PC-9 (cell line): Measurements from ENCODE around the gene USP46. TPM values are rescaled to one million over a fixed set of nuclear protein-coding genes. Genes with fewer than 3 reads are reported as not detected.

Experiments
- BruUV-seq: library from RNA; stranded (reverse); fragments of 400-500 nt; replicated peaks from 2 replicates; lab custom pipeline; 2021; lab: Mats Ljungman, UMichigan
- CTCF ChIA-PET: fragments of 300-600 bp; sonication (Branson Sonifier 250); formaldehyde crosslinking; loops from one replicate; lab custom pipeline; 2022; ENCODE audit warnings: antibody characterized with exemption; lab: Charles Lee
- POLR2A ChIA-PET: fragments of 300-600 bp; sonication (Branson Sonifier 250); formaldehyde crosslinking; loops from one replicate; lab custom pipeline; 2022; ENCODE audit warnings: antibody characterized with exemption; ENCODE audit not compliant: unreplicated experiment; lab: Charles Lee
- DNase-seq, 2 experiments: peaks; one replicate each; pipeline versions ENCODE4 v3.0.0 to v3.0.0-alpha.2; 2015 to 2022; ENCODE audit warnings: mixed read lengths in 1 of 2
- H2AFZ ChIP-seq: fragments of 200-600 bp; sonication (generic); 2 replicates; pipeline ENCODE4 v1.8.1; 2017; ENCODE audit warnings: antibody characterized with exemption
- H3F3A ChIP-seq: fragments of 200-600 bp; sonication (generic); 2 replicates; pipeline ENCODE4 v1.8.1; 2017; ENCODE audit warnings: antibody characterized with exemption, mild to moderate bottlenecking, low read depth; ENCODE audit not compliant: insufficient read depth
- H3K27ac ChIP-seq: fragments of 200-600 bp; sonication (generic); 2 replicates; pipeline ENCODE4 v1.6.1; 2016; ENCODE audit warnings: mixed run types
- H3K27me3 ChIP-seq: fragments of 200-600 bp; sonication (generic); 2 replicates; pipeline ENCODE4 v1.6.1; 2016; ENCODE audit warnings: low read depth, mixed run types; ENCODE audit not compliant: insufficient read depth
- H3K36me3 ChIP-seq: fragments of 200-600 bp; sonication (generic); 2 replicates; pipeline ENCODE4 v1.6.1; 2016; ENCODE audit warnings: low read depth, mixed run types
- H3K4me1 ChIP-seq: fragments of 200-600 bp; sonication (generic); replicated peaks from 2 replicates; pipeline ENCODE4 v1.6.1; 2016; ENCODE audit warnings: mixed run types; ENCODE audit not compliant: insufficient read depth
- H3K4me2 ChIP-seq: fragments of 200-600 bp; sonication (generic); 2 replicates; pipeline ENCODE4 v1.6.1; 2017; ENCODE audit warnings: mixed run types
- H3K4me3 ChIP-seq: fragments of 200-600 bp; sonication (generic); 2 replicates; pipeline ENCODE4 v1.6.1; 2016; ENCODE audit warnings: mixed run types
- H3K79me2 ChIP-seq: fragments of 200-600 bp; sonication (generic); 2 replicates; pipeline ENCODE4 v1.6.1; 2017; ENCODE audit warnings: low read depth, mixed run types
- H3K9me2 ChIP-seq: fragments of 200-600 bp; sonication (generic); 2 replicates; pipeline ENCODE4 v1.8.1; 2017; ENCODE audit warnings: mild to moderate bottlenecking; ENCODE audit not compliant: insufficient read depth
- H3K9me3 ChIP-seq: fragments of 200-600 bp; sonication (generic); 2 replicates; pipeline ENCODE4 v1.8.1; 2016; ENCODE audit warnings: low read depth; ENCODE audit not compliant: insufficient read depth
- H4K20me1 ChIP-seq: fragments of 200-600 bp; sonication (generic); 2 replicates; pipeline ENCODE4 v1.8.1; 2017; ENCODE audit not compliant: insufficient read depth
- EZH2 ChIP-seq: fragments of 200-600 bp; sonication (generic); IDR thresholded peaks from 2 replicates; pipeline ENCODE4 v1.8.0; 2017; ENCODE audit warnings: antibody characterized with exemption, low read depth
- intact Hi-C: fragments of 100-400 bp; cut with micrococcal nuclease; formaldehyde crosslinking; loops from one replicate; pipeline ENCODE4 v1.10.0; 2022; ENCODE audit not compliant: unreplicated experiment
- total RNA-seq: library from RNA; stranded (reverse); gene quantifications from 2 replicates; pipeline ENCODE4 v1.2.3, GENCODE V29; 2021
- TF ChIP-seq, protein P1 (sequence below): fragments of 200-600 bp; sonication (generic); conservative IDR thresholded peaks from 2 replicates; pipeline ENCODE4 v1.6.1; 2017; ENCODE audit warnings: mixed run types, antibody characterized with exemption, mild to moderate bottlenecking, moderate library complexity

The USP46 gene
- total RNA-seq, 1 experiment from 2014 or later: 17.1 TPM

DNA sequence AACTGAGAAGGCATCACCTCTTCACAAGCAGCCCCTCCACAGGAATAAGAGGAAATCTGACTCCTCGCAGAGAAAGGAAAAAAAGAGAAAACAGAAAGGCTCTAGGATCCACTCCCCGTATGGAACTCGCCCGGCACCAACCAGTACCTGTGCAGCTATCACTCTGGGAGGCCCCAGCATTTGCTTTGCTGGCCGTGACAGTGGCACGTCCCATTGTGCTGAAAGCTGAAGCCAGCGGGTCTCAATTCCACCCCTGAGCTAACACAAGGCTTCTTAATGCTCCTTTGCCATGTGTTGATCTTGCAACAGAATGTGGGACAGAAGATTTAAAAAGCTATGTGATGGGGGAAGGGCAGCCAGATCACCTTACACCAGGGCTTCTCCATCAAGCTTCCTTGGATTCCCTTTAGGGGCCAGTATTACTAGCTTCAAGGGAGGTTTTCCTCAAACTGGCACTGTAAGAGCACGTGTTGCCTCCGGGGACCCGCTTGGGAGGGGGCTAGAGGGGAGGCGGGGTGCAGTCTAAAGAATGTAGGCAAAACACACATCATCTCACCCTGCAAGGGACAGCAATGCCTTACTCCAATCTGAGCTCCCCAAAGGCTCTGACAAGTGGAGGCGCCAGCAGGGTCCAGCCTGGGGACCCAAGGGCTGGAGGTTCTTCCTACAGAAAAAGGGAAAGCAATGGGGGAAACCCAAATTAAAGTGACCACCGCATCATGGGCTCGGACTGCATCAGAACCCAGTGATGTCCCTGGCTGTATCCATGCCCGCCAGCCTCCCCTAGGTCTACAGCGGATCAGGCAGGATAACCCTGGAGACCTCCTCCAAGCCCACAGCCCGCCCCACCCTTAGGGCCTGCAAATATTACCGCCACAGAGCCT lies 1.2 kb downstream of the USP46 start:
- Histone ChIP-seq H3K9me2 (no peaks in the 10 kb centered on the region), H3F3A (peaks cover 8% of the 10 kb centered on the region; the same call in 1 of the 2 replicates), H3K4me2 (peak overlapping the region; percentile 80), H3K27ac (no peak overlapping the region), H3K36me3 (no peaks in the 10 kb centered on the region; the same call in 1 of the 2 replicates), H3K79me2 (peaks cover 32% of the 10 kb centered on the region), H3K27me3 (no peaks in the 10 kb centered on the region), H3K4me3 (peak overlapping the region; percentile 92), H3K4me1 (peaks cover 37% of the 10 kb centered on the region), H2AFZ (peak overlapping the region; percentile 84; the same call in 1 of the 2 replicates), H4K20me1 (no peaks in the 10 kb centered on the region; the same call in 1 of the 2 replicates), H3K9me3 (no peaks in the 10 kb centered on the region)
- intact Hi-C loops: loop anchor here (5.0 kb wide), 1 partner anchor 324 kb away; no protein-coding TSS in a partner anchor
- TF ChIP-seq, protein P1, sequence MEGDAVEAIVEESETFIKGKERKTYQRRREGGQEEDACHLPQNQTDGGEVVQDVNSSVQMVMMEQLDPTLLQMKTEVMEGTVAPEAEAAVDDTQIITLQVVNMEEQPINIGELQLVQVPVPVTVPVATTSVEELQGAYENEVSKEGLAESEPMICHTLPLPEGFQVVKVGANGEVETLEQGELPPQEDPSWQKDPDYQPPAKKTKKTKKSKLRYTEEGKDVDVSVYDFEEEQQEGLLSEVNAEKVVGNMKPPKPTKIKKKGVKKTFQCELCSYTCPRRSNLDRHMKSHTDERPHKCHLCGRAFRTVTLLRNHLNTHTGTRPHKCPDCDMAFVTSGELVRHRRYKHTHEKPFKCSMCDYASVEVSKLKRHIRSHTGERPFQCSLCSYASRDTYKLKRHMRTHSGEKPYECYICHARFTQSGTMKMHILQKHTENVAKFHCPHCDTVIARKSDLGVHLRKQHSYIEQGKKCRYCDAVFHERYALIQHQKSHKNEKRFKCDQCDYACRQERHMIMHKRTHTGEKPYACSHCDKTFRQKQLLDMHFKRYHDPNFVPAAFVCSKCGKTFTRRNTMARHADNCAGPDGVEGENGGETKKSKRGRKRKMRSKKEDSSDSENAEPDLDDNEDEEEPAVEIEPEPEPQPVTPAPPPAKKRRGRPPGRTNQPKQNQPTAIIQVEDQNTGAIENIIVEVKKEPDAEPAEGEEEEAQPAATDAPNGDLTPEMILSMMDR: no peak
- no peak for TF ChIP-seq EZH2
- ChIA-PET CTCF (no interaction called here), POLR2A (no interaction called here)
- peak in 1 of 2 experiments; percentile 12 for DNase-seq
- BruUV-seq: no TSS peak

DNA sequence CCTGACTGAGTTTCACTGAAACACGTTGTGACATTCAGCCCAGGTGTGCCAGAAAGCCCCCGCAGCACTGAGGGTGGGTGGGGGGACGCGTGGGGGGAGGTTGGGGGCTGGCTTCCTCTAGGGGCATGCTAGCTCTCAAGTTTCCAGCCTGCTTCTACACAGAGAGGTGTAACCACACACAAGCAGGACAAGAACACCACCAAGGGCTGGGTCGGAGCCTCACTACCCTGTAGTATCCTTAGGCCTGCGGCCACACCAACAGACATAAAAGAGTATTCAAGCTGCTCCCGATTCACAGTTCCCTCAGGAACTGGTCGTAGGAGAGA lies 1.8 kb downstream of the USP46 start:
- no peak overlapping the region for H3K27ac ChIP-seq
- peaks cover 41% of the 10 kb centered on the region for H3K4me1 ChIP-seq
- H3K4me2 ChIP-seq: no peak overlapping the region
- peaks cover 35% of the 10 kb centered on the region for H3K79me2 ChIP-seq
- CTCF ChIA-PET: no interaction called here
- H3K36me3 ChIP-seq: no peaks in the 10 kb centered on the region; the same call in 1 of the 2 replicates
- no peaks in the 10 kb centered on the region; the same call in 1 of the 2 replicates for H4K20me1 ChIP-seq
- no peaks in the 10 kb centered on the region for H3K27me3 ChIP-seq
- no TSS peak for BruUV-seq
- H3K9me3 ChIP-seq: no peaks in the 10 kb centered on the region
- H3K9me2 ChIP-seq: no peaks in the 10 kb centered on the region
- H3F3A ChIP-seq: peaks cover 8% of the 10 kb centered on the region; the same call in 1 of the 2 replicates
- POLR2A ChIA-PET: no interaction called here
- H2AFZ ChIP-seq: no peak overlapping the region
- no peak overlapping the region for H3K4me3 ChIP-seq
- intact Hi-C loops: loop anchor here (5.0 kb wide), 1 partner anchor 325 kb away; no protein-coding TSS in a partner anchor
- TF ChIP-seq, protein P1: no peak
- no peak for TF ChIP-seq EZH2
- DNase-seq: no peak

DNA sequence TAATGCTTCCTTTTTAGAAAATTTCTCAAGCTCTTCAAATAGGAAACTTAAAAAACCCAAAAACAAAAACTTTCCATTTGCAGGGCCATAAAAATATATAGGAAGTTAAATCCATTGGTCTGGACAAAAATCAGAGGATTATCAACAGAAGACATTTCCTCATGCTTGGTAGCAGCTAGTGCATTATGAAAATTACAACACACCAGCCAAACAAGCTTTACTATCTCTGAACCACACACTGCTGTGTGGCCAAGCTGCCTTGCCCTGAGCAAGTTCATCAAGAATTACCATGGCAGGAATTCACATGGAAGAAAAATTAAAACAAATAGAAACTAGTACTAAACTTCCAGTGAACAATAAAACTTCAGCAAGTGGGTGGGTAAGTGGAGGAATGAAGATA lies 3.6 kb downstream of the USP46 start:
- Histone ChIP-seq H3K36me3 (no peaks in the 10 kb centered on the region; the same call in 1 of the 2 replicates), H3K9me2 (no peaks in the 10 kb centered on the region), H4K20me1 (no peaks in the 10 kb centered on the region; the same call in 1 of the 2 replicates), H3K27me3 (no peaks in the 10 kb centered on the region), H3K4me2 (peak overlapping the region; percentile 26; the same call in 1 of the 2 replicates), H3K9me3 (no peaks in the 10 kb centered on the region), H3F3A (peaks cover 4% of the 10 kb centered on the region; the same call in 1 of the 2 replicates), H3K4me1 (peaks cover 41% of the 10 kb centered on the region), H3K4me3 (no peak overlapping the region), H2AFZ (no peak overlapping the region), H3K79me2 (peaks cover 45% of the 10 kb centered on the region), H3K27ac (peak overlapping the region; percentile 38; the same call in 1 of the 2 replicates)
- DNase-seq: peak in 1 of 2 experiments; percentile 76
- ChIA-PET POLR2A (no interaction called here), CTCF (no interaction called here)
- no TSS peak for BruUV-seq
- intact Hi-C loops: loop anchor here (5.0 kb wide), 1 partner anchor 327 kb away; no protein-coding TSS in a partner anchor
- TF ChIP-seq, protein P1: no peak
